MV-4-11 (cell line): ENCODE measurements around the gene CTAG1A.
"Not testable (repeated sequence)": the region's sequence is repeated elsewhere in the genome, so short reads cannot be mapped to it uniquely, and the experiment has no call there.

ENCODE experiments used
- DNase-seq: peaks from one replicate; lab custom pipeline; 2025; lab: John Stamatoyannopoulos, UW

CTAG1A gene

GRCh38 chrX:154613586-154613985 is 28.7 kb downstream of the CTAG1A start:
- not testable (repeated sequence) for DNase-seq

- not testable (repeated sequence) for DNase-seq
These were observed 34.2 kb downstream of the CTAG1A start, which contains the start of gene CTAG1B for GRCh38 chrX:154619182-154619581. TSS of gene CTAG1B (minus strand) at chrX:154619282. CDS start at chrX:154619218, 64 bp downstream.

- DNase-seq = not testable (repeated sequence)
These were observed 36.0 kb downstream of the CTAG1A start for GRCh38 chrX:154620767-154621414.

GRCh38 chrX:154628960-154629359 is 44.0 kb downstream of the CTAG1A start:
- not testable (repeated sequence) for DNase-seq

GRCh38 chrX:154630949-154631348 is 46.0 kb downstream of the CTAG1A start:
- DNase-seq = not testable (repeated sequence)

- not testable (repeated sequence) for DNase-seq
These were observed 48.7 kb downstream of the CTAG1A start for GRCh38 chrX:154633661-154634060.
